HepG2 (cell line): ENCODE results near the gene C11orf24. TPM values are rescaled to one million over a fixed set of nuclear protein-coding genes. Genes with fewer than 3 reads are reported as not detected.

Source experiments
- ATF3 ChIP-seq: sonication (generic); formaldehyde crosslinking; IDR thresholded peaks from 2 replicates; pipeline ENCODE4 v1.4.0; 2020; ENCODE audit warnings: missing genetic modification reagents
- CHD4 ChIP-seq: fragments of 200-600 bp; sonication (generic); IDR thresholded peaks from 2 replicates; pipeline ENCODE4 v1.7.0; 2017; ENCODE audit warnings: mild to moderate bottlenecking, low read length, borderline replicate concordance
- EP300 ChIP-seq, 3 experiments: sonication (generic) in 1 of 3; formaldehyde crosslinking in 1 of 3; IDR thresholded peaks; 2 replicates each; pipeline versions ENCODE4 v1.5.1 to v1.6.1; 2011 to 2020; ENCODE audit warnings: low read depth in 2 of 3, low read length in 2 of 3, borderline replicate concordance in 1 of 3, improper control_type of control experiment in 1 of 3, mild to moderate bottlenecking in 1 of 3, missing genetic modification reagents in 1 of 3, moderate library complexity in 1 of 3
- ETV6 ChIP-seq: sonication (generic); formaldehyde crosslinking; conservative IDR thresholded peaks from 2 replicates; pipeline ENCODE4 v1.4.0; 2020; ENCODE audit warnings: missing genetic modification reagents
- HMGA1 ChIP-seq: sonication (generic); formaldehyde crosslinking; conservative IDR thresholded peaks from 2 replicates; pipeline ENCODE4 v1.4.0; 2020; ENCODE audit warnings: missing genetic modification reagents
- HNRNPUL1 ChIP-seq: fragments of 200-400 bp; formaldehyde crosslinking; IDR thresholded peaks from 2 replicates; pipeline ENCODE4 v1.6.1; 2017; ENCODE audit warnings: low read depth, mild to moderate bottlenecking, low read length, moderate library complexity
- MED1 ChIP-seq: sonication (generic); formaldehyde crosslinking; IDR thresholded peaks from 2 replicates; pipeline ENCODE4 v1.4.0; 2020; ENCODE audit warnings: missing genetic modification reagents
- NBN ChIP-seq: fragments of 450-650 bp; conservative IDR thresholded peaks from 2 replicates; pipeline ENCODE4 v1.6.1; 2017
- NCOR1 ChIP-seq: fragments of 200-600 bp; sonication (generic); IDR thresholded peaks from 2 replicates; pipeline ENCODE4 v1.7.0; 2017; ENCODE audit warnings: antibody characterized with exemption, low read length, borderline replicate concordance
- SMYD3 ChIP-seq: sonication (generic); formaldehyde crosslinking; IDR thresholded peaks from 2 replicates; pipeline ENCODE4 v1.8.1; 2023; ENCODE audit warnings: mild to moderate bottlenecking, missing genetic modification reagents
- XBP1 ChIP-seq: sonication (generic); formaldehyde crosslinking; IDR thresholded peaks from 2 replicates; pipeline ENCODE4 v1.5.0; 2020; ENCODE audit warnings: missing genetic modification reagents
- ZFP36L1 ChIP-seq: sonication (generic); formaldehyde crosslinking; IDR thresholded peaks from 2 replicates; pipeline ENCODE4 v1.8.0; 2022; ENCODE audit warnings: mild to moderate bottlenecking, missing genetic modification reagents, moderate library complexity
- ZGPAT ChIP-seq: IDR thresholded peaks from 2 replicates; pipeline ENCODE4 v1.6.1; 2016; ENCODE audit warnings: mild to moderate bottlenecking
- ZNF17 ChIP-seq: sonication (generic); formaldehyde crosslinking; IDR thresholded peaks from 2 replicates; pipeline ENCODE4 v1.5.0; 2020; ENCODE audit warnings: mild to moderate bottlenecking, missing genetic modification reagents
- ZNF343 ChIP-seq: sonication (generic); formaldehyde crosslinking; IDR thresholded peaks from 2 replicates; pipeline ENCODE4 v1.4.0; 2020; ENCODE audit warnings: mild to moderate bottlenecking, missing genetic modification reagents
- ZNF446 ChIP-seq: sonication (generic); formaldehyde crosslinking; IDR thresholded peaks from 2 replicates; pipeline ENCODE4 v1.5.0; 2020; ENCODE audit warnings: mild to moderate bottlenecking, missing genetic modification reagents
- ZNF530 ChIP-seq: sonication (generic); formaldehyde crosslinking; IDR thresholded peaks from 2 replicates; pipeline ENCODE4 v1.5.0; 2020; ENCODE audit warnings: low read depth, mild to moderate bottlenecking, missing genetic modification reagents
- ZNF549 ChIP-seq: sonication (generic); formaldehyde crosslinking; IDR thresholded peaks from 2 replicates; pipeline ENCODE4 v1.5.0; 2020; ENCODE audit warnings: missing genetic modification reagents
- ZNF619 ChIP-seq: sonication (generic); formaldehyde crosslinking; IDR thresholded peaks from 2 replicates; pipeline ENCODE4 v1.4.0; 2020; ENCODE audit warnings: mild to moderate bottlenecking, missing genetic modification reagents
- ZNF687 ChIP-seq: sonication (generic); formaldehyde crosslinking; IDR thresholded peaks from 2 replicates; pipeline ENCODE4 v1.5.1; 2020; ENCODE audit warnings: mild to moderate bottlenecking, missing genetic modification reagents, moderate library complexity
- ZNF766 ChIP-seq: sonication (generic); formaldehyde crosslinking; IDR thresholded peaks from 2 replicates; pipeline ENCODE4 v1.5.0; 2020; ENCODE audit warnings: missing genetic modification reagents, borderline replicate concordance
- ZNF776 ChIP-seq: sonication (generic); formaldehyde crosslinking; IDR thresholded peaks from 2 replicates; pipeline ENCODE4 v1.4.0; 2020; ENCODE audit warnings: mild to moderate bottlenecking, missing genetic modification reagents
- ZNF879 ChIP-seq: sonication (generic); formaldehyde crosslinking; IDR thresholded peaks from 2 replicates; pipeline ENCODE4 v1.8.1; 2023; ENCODE audit warnings: missing genetic modification reagents
- polyA plus RNA-seq, 8 experiments: library from polyadenylated mRNA; depleted of rRNA in 3 of 8; stranded (reverse) in 7 of 8; unstranded in 1 of 8; fragments of >200 nt; fragmentation: Illumina TruSeq in 4 of 8; extraction: Trizol in 4 of 8; gene quantifications; 2 replicates each; pipeline versions ENCODE4 v1.2.1 to v1.2.3, GENCODE V29; 2011 to 2016; ENCODE audit warnings: low read depth in 4 of 8, missing spikeins in 1 of 8, mixed read lengths in 1 of 8; ENCODE audit not compliant: insufficient read depth in 1 of 8
- total RNA-seq, 5 experiments: library from RNA; depleted of rRNA; stranded (reverse); fragments of >200 nt; fragmentation: Illumina TruSeq; extraction: Trizol; gene quantifications; 2 replicates each; pipeline ENCODE4 v1.2.3, GENCODE V29; 2016; ENCODE audit warnings: low read depth in 1 of 5
- TF ChIP-seq, protein P1 (sequence below): IDR thresholded peaks from 2 replicates; pipeline ENCODE4 v1.6.1; 2012; ENCODE audit warnings: inconsistent platforms
- TF ChIP-seq, protein P2 (sequence below): sonication (generic); IDR thresholded peaks from 2 replicates; pipeline ENCODE4 v1.6.1; 2016; ENCODE audit warnings: low read depth, borderline replicate concordance

Gene C11orf24
- total and polyA plus RNA-seq, 2 of the 13 experiments (the other 11 are each of a cell fraction or from before 2014, with no cell fraction given) = 52.9 to 55.5 TPM

DNA sequence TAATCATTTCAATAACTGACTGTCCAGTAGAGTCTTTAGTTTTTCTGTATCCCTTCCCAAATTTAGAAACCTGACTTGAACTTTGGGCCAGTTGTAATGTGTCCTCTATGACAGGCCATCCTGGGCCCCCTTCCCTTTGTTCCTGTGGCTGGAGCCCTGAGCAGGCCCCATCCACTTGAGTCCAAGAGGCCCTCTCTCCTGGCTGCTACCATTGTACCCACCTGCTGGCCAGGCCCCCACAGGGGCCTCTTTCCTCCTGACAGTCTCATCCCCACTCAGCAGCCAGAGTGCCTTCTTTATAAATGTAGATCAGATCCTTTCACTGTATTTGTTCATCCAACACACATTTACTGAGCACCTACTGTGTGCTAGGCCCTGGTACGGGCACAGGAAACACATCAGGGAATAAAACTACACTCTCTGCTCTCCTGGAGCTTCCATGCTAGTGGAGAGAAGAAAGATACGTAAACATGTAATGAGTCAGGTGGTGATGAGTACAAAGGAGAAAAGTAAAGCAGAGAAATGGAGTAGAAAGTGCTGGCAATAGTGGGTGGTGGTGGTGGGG is 37.9 kb upstream of the C11orf24 start (continued):
- TF ChIP-seq ZNF687 = peak; percentile 60
- TF ChIP-seq ZNF766 (CRISPR knock-in tag) = no peak
- TF ChIP-seq ZGPAT (CRISPR knock-in tag) = no peak; the same call in 1 of the 2 replicates
- TF ChIP-seq, protein P1, sequence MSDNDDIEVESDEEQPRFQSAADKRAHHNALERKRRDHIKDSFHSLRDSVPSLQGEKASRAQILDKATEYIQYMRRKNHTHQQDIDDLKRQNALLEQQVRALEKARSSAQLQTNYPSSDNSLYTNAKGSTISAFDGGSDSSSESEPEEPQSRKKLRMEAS = peak; percentile 23; the same call in 1 of the 2 replicates
- no peak for TF ChIP-seq XBP1 (CRISPR knock-in tag)
- no peak for TF ChIP-seq ZNF530 (CRISPR knock-in tag)
- no peak for TF ChIP-seq SMYD3 (CRISPR knock-in tag)
- TF ChIP-seq ZNF549 (CRISPR knock-in tag) = no peak
- TF ChIP-seq NBN = no peak
- no peak for TF ChIP-seq ZNF879
- TF ChIP-seq HNRNPUL1 = no peak
- no peak for TF ChIP-seq HMGA1 (CRISPR knock-in tag)
- no peak for TF ChIP-seq ZNF17 (CRISPR knock-in tag)
- TF ChIP-seq ZNF446 (CRISPR knock-in tag) = no peak
- TF ChIP-seq CHD4 = peak; percentile 26; the same call in 1 of the 2 replicates
- TF ChIP-seq EP300 (IDR thresholded peaks at IDR 0.05; ENCODE audit: low read depth in 2 of 2, low read length in 2 of 2) = peak in 1 of 2 experiments; percentile 48; a peak in 1 of 4 replicates
- TF ChIP-seq EP300 (CRISPR knock-in tag; IDR thresholded peaks at IDR 0.05; ENCODE audit: borderline replicate concordance) = peak; percentile 25; the same call in 1 of the 2 replicates
- TF ChIP-seq ZFP36L1 (CRISPR knock-in tag) = no peak
- no peak for TF ChIP-seq ETV6 (CRISPR knock-in tag)
- peak; percentile 49; the same call in 1 of the 2 replicates for TF ChIP-seq NCOR1
- no peak for TF ChIP-seq ZNF776 (CRISPR knock-in tag)
- no peak for TF ChIP-seq ZNF343 (CRISPR knock-in tag)
- no peak for TF ChIP-seq ZNF619
- TF ChIP-seq, protein P2, sequence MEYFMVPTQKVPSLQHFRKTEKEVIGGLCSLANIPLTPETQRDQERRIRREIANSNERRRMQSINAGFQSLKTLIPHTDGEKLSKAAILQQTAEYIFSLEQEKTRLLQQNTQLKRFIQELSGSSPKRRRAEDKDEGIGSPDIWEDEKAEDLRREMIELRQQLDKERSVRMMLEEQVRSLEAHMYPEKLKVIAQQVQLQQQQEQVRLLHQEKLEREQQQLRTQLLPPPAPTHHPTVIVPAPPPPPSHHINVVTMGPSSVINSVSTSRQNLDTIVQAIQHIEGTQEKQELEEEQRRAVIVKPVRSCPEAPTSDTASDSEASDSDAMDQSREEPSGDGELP = peak; percentile 29; the same call in 1 of the 2 replicates
- peak; percentile 54 for TF ChIP-seq MED1 (CRISPR knock-in tag)
- TF ChIP-seq ATF3 (CRISPR knock-in tag) = no peak
